ENCODE results near the gene RAET1L. TPM values are rescaled to one million over a fixed set of nuclear protein-coding genes. Genes with fewer than 3 reads are reported as not detected.
A peak's percentile ranks its signal among the peaks of the same experiment; 100 is the strongest.

The RAET1L gene
- total RNA-seq, 4 donors from 2014 or later: 1.6 to 8.0 (median 4.2) TPM

DNA sequence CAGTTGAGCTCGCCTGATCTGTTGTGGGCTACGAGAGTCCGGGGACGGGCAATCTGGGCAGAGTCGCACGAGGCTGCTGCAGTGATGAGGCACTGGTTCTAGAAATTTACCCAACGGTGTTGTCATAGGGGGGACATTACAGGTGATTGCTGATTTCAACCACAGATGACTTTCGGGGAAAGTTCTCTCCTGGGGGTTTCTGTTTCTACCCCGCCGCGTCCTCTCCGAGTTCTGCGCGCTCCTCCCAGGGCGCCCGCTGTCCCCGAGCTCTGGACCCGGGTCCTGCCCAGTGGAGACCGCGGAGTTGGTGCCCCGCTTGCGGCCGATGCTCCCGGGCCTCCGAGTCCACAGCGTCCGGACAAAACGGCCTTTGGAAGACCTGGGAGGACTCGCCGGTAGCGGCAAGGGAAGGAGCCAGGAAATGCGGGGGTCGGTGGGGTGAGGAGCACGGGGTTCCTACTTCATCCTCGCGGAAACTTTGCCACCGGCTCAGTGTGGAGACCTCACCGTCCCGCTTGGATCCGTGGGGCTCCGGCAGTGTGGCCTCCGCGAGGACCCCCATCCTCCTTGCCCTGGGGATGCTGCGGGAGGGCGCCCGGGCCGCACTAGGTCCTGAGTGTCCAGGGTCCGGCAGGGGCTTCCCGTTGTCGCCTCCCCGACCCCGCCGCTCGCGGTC is 12.3 kb upstream of the RAET1L start:
- Histone ChIP-seq H3K27ac (no peak overlapping the region), H3K4me3 (peak overlapping the region; percentile 32), H3K27me3 (peaks cover 74% of the 10 kb centered on the region), H3K9me3 (no peaks in the 10 kb centered on the region), H3K36me3 (no peaks in the 10 kb centered on the region), H3K4me1 (peaks cover 15% of the 10 kb centered on the region)
- DNase-seq (ENCODE audit: low spot score in 2 of 2): peak in 1 of 2 donors; percentile 67
- no peak for TF ChIP-seq POLR2A (IDR thresholded peaks at IDR 0.05)
- TF ChIP-seq POLR2AphosphoS5 (IDR thresholded peaks at IDR 0.05): no peak
- TF ChIP-seq, protein P1, sequence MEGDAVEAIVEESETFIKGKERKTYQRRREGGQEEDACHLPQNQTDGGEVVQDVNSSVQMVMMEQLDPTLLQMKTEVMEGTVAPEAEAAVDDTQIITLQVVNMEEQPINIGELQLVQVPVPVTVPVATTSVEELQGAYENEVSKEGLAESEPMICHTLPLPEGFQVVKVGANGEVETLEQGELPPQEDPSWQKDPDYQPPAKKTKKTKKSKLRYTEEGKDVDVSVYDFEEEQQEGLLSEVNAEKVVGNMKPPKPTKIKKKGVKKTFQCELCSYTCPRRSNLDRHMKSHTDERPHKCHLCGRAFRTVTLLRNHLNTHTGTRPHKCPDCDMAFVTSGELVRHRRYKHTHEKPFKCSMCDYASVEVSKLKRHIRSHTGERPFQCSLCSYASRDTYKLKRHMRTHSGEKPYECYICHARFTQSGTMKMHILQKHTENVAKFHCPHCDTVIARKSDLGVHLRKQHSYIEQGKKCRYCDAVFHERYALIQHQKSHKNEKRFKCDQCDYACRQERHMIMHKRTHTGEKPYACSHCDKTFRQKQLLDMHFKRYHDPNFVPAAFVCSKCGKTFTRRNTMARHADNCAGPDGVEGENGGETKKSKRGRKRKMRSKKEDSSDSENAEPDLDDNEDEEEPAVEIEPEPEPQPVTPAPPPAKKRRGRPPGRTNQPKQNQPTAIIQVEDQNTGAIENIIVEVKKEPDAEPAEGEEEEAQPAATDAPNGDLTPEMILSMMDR (IDR thresholded peaks at IDR 0.05): no peak
- no peak for TF ChIP-seq EP300 (IDR thresholded peaks at IDR 0.05)
- 5% methylated on average over 32 of the region's 55 CpGs for WGBS

DNA sequence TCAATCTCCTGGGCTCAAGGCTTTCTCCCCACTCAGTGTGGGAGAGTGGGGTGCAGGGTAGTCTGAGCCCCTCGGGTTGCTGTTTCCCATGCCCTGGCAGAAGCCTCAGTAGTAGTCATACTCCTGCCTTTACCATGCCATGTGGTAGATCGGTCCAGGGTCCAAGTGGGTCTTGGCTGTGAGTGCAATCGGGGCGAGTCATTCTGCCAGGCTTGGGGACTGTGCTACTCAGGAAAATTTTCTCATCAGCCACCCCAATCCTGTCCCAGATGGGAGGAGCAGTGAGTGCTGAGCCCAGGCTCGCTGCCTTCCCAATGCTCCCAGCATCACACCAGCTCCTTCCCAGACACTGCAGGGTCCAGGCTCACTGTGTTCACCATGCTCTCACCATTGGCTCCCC is 10.7 kb upstream of the RAET1L start:
- TF ChIP-seq POLR2A (IDR thresholded peaks at IDR 0.05) (no peak), EP300 (IDR thresholded peaks at IDR 0.05) (no peak), POLR2AphosphoS5 (IDR thresholded peaks at IDR 0.05) (no peak)
- TF ChIP-seq, protein P1 (IDR thresholded peaks at IDR 0.05): no peak
- 96% methylated on average over 3 of the region's 5 CpGs for WGBS
- no peaks in the 10 kb centered on the region for H3K36me3 ChIP-seq
- peaks cover 15% of the 10 kb centered on the region for H3K4me1 ChIP-seq
- DNase-seq (ENCODE audit: low spot score in 2 of 2): peak in 1 of 2 donors; percentile 28
- H3K9me3 ChIP-seq: no peaks in the 10 kb centered on the region
- H3K27ac ChIP-seq: no peak overlapping the region
- H3K27me3 ChIP-seq: peaks cover 63% of the 10 kb centered on the region
- no peak overlapping the region for H3K4me3 ChIP-seq

DNA sequence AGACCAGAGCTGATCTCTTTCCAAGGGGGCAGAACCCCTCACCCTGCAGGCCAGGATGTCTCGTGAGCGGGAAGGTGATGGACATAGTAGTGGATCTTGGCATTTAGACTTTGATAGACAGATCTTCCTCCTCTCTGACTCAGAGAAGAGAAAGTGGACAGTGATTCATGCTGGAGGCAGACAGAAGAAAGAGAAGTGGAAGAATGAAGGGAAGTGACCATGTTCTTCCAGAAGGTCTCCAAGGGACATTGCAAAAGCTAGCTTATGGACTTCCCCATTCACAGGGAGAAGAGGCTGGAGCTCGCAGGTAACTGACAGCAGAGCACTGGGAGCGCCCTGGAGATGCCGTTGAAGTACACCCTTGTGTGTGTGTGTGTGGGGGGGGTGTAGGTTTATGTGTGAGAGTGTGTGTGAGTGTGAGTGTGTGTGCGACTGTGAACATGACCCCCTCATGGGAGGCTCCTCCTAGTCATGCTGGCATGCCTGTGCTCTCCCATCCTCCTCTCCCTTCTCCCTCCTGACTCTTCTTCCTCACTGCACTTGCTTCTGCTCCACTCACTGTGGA is 8.0 kb upstream of the RAET1L start:
- H3K4me3 ChIP-seq: no peak overlapping the region
- TF ChIP-seq POLR2A (IDR thresholded peaks at IDR 0.05): no peak
- TF ChIP-seq EP300 (IDR thresholded peaks at IDR 0.05): no peak
- no peak for TF ChIP-seq POLR2AphosphoS5 (IDR thresholded peaks at IDR 0.05)
- TF ChIP-seq, protein P1 (IDR thresholded peaks at IDR 0.05): no peak
- H3K36me3 ChIP-seq: no peaks in the 10 kb centered on the region
- no peak for DNase-seq (ENCODE audit: low spot score in 2 of 2)
- H3K4me1 ChIP-seq: peaks cover 13% of the 10 kb centered on the region
- WGBS: 94% methylated on average over 6 of the region's 6 CpGs
- peaks cover 36% of the 10 kb centered on the region for H3K27me3 ChIP-seq
- H3K9me3 ChIP-seq: no peaks in the 10 kb centered on the region
- H3K27ac ChIP-seq: no peak overlapping the region

DNA sequence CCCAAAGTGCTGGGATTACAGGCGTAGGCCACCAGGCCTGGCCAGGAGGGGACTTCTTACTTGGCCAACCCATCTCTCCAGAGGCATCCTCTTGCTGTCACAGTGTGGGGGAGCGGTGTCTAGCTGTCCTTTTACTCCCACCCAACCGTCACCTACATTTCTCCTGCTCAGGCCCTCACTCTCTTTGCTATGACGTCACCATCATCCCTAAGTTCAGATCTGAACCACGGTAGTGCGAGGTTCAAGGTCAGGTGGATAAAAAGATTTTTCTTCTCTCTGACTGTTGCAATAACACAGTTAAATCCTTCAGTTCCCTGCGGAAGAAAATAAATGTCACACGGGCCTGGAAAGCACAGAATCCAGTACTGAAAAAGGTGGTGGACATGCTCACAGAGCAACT is 7.3 kb upstream of the RAET1L start:
- Histone ChIP-seq H3K27ac (no peak overlapping the region), H3K9me3 (no peaks in the 10 kb centered on the region), H3K27me3 (peaks cover 34% of the 10 kb centered on the region), H3K4me1 (peaks cover 6% of the 10 kb centered on the region), H3K4me3 (no peak overlapping the region), H3K36me3 (no peaks in the 10 kb centered on the region)
- DNase-seq (ENCODE audit: low spot score in 2 of 2): no peak
- 97% methylated on average over 8 of the region's 8 CpGs for WGBS
- TF ChIP-seq, protein P1 (IDR thresholded peaks at IDR 0.05): no peak
- TF ChIP-seq POLR2A (IDR thresholded peaks at IDR 0.05) (no peak), POLR2AphosphoS5 (IDR thresholded peaks at IDR 0.05) (no peak), EP300 (IDR thresholded peaks at IDR 0.05) (no peak)

DNA sequence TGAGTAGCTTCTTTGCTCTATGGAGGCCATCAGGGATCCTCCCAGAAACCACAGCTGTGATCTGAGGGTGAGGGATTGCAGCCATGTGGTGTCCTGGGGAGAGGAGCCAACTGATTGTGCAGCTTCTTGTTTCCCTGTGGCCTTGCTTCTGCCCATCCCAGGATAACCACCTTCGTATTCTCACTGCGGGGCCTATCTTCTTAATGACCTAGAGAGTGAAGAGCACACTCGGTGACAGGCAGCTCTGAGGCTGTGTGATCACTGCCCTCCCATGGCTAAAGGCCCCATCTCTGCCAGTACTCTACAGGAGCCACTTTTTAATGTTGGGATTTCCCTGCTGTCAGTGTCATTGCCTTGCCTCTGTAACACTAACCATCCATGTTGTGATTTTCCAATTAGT is 5.3 kb upstream of the RAET1L start:
- H3K36me3 ChIP-seq: no peaks in the 10 kb centered on the region
- TF ChIP-seq, protein P1 (IDR thresholded peaks at IDR 0.05): no peak
- TF ChIP-seq POLR2A (IDR thresholded peaks at IDR 0.05) (no peak), POLR2AphosphoS5 (IDR thresholded peaks at IDR 0.05) (no peak), EP300 (IDR thresholded peaks at IDR 0.05) (no peak)
- no peak overlapping the region for H3K4me3 ChIP-seq
- H3K27me3 ChIP-seq: peaks cover 30% of the 10 kb centered on the region
- no peaks in the 10 kb centered on the region for H3K9me3 ChIP-seq
- no peak overlapping the region for H3K27ac ChIP-seq
- 86% methylated on average over 3 of the region's 3 CpGs for WGBS
- peaks cover 6% of the 10 kb centered on the region for H3K4me1 ChIP-seq
- no peak for DNase-seq (ENCODE audit: low spot score in 2 of 2)
